Stimulated activated CD8-positive, alpha-beta memory T cell treated with anti-CD3 and anti-CD28 coated beads, Interleukin-12 subunit alpha, Interleukin-12 subunit beta, amount 100 ng/mL, for 4 hours (primary cell): ENCODE measurements around the gene KIF25.

Source experiments
- DNase-seq: peaks from one replicate; pipeline ENCODE4 v3.0.0-alpha.2; 2020; ENCODE audit warnings: low read depth

KIF25 gene

GRCh38 chr6:167997642-167998041 is at the start of gene KIF25:
KIF25 (plus strand) TSS chr6:167997671; CDS start chr6:168029586, 31,915 bp downstream.
- no peak for DNase-seq

- no peak for DNase-seq
Measured at GRCh38 chr6:167947716-167948115, 49.8 kb upstream of the KIF25 start.

- no peak for DNase-seq
Measured at GRCh38 chr6:167948716-167949115, 48.8 kb upstream of the KIF25 start.

- DNase-seq, result no peak
Measured at GRCh38 chr6:167949121-167949684, 48.3 kb upstream of the KIF25 start.

GRCh38 chr6:167951781-167952511 is 45.5 kb upstream of the KIF25 start:
- no peak for DNase-seq

GRCh38 chr6:167952512-167952859 is 45.0 kb upstream of the KIF25 start:
- DNase-seq, result no peak

- DNase-seq, result no peak
Measured at GRCh38 chr6:167953551-167953950, 43.9 kb upstream of the KIF25 start.

- DNase-seq, result no peak
Measured at GRCh38 chr6:167954151-167954550, 43.3 kb upstream of the KIF25 start.

GRCh38 chr6:167956491-167956890 is 41.0 kb upstream of the KIF25 start:
- no peak for DNase-seq

- no peak for DNase-seq
Measured at GRCh38 chr6:167956983-167957492, 40.4 kb upstream of the KIF25 start.

- no peak for DNase-seq
Measured at GRCh38 chr6:167957626-167958025, 39.8 kb upstream of the KIF25 start.

GRCh38 chr6:167960579-167960978 is 36.9 kb upstream of the KIF25 start:
- DNase-seq, result no peak

- DNase-seq, result no peak
Measured at GRCh38 chr6:167962711-167963110, 34.8 kb upstream of the KIF25 start.

- no peak for DNase-seq
Measured at GRCh38 chr6:167963589-167964057, 33.8 kb upstream of the KIF25 start.

- no peak for DNase-seq
Measured at GRCh38 chr6:167965592-167966539, 31.6 kb upstream of the KIF25 start.

- no peak for DNase-seq
Measured at GRCh38 chr6:167966540-167966905, 30.9 kb upstream of the KIF25 start.

- no peak for DNase-seq
Measured at GRCh38 chr6:167968091-167968490, 29.4 kb upstream of the KIF25 start.

GRCh38 chr6:167970230-167970629 is 27.2 kb upstream of the KIF25 start:
- DNase-seq, result no peak

- DNase-seq, result no peak
Measured at GRCh38 chr6:167972193-167972592, 25.3 kb upstream of the KIF25 start.

- DNase-seq, result no peak
Measured at GRCh38 chr6:167973148-167973885, 24.2 kb upstream of the KIF25 start.

GRCh38 chr6:167974640-167975344 is 22.7 kb upstream of the KIF25 start:
- no peak for DNase-seq
